Endothelial cell (in vitro differentiated cells): ENCODE data around the gene PRKCH. TPM values are rescaled to one million over a fixed set of nuclear protein-coding genes. Genes with fewer than 3 reads are reported as not detected.

Experiments used
- DNase-seq: peaks from one replicate; pipeline ENCODE4 v3.0.0; 2021; ENCODE audit warnings: low spot score
- H3K27ac Mint-ChIP-seq: one replicate; pipeline ENCODE4 v1.8.0; 2021; ENCODE audit warnings: mixed read lengths, inconsistent platforms; ENCODE audit not compliant: unreplicated experiment
- H3K27me3 Mint-ChIP-seq: one replicate; pipeline ENCODE4 v1.8.0; 2021; ENCODE audit warnings: mild to moderate bottlenecking, moderate library complexity, mixed read lengths, inconsistent platforms; ENCODE audit not compliant: unreplicated experiment
- H3K36me3 Mint-ChIP-seq: one replicate; pipeline ENCODE4 v1.8.0; 2021; ENCODE audit warnings: mild to moderate bottlenecking, low read depth, mixed read lengths, inconsistent platforms; ENCODE audit not compliant: unreplicated experiment
- H3K4me1 Mint-ChIP-seq: one replicate; pipeline ENCODE4 v1.8.0; 2021; ENCODE audit warnings: mild to moderate bottlenecking, mixed read lengths, inconsistent platforms; ENCODE audit not compliant: unreplicated experiment
- H3K4me3 Mint-ChIP-seq: one replicate; pipeline ENCODE4 v1.8.0; 2021; ENCODE audit warnings: mild to moderate bottlenecking, mixed read lengths, inconsistent platforms; ENCODE audit not compliant: unreplicated experiment
- H3K9me3 Mint-ChIP-seq: one replicate; pipeline ENCODE4 v1.8.0; 2021; ENCODE audit warnings: mixed read lengths, inconsistent platforms; ENCODE audit not compliant: unreplicated experiment
- total RNA-seq: library from RNA; stranded (reverse); fragmentation: NEBNext Ultra II Directional; extraction: Animal tissue kit (Norgen Biotek cat#: 25700); gene quantifications from one replicate; pipeline ENCODE4 v1.2.1, GENCODE V29; 2021; ENCODE audit not compliant: unreplicated experiment
- TF ChIP-seq, protein P1 (sequence below): fragments of 200-600 bp; sonication (generic); IDR thresholded peaks from one replicate; pipeline ENCODE4 v1.5.0; 2021; ENCODE audit warnings: antibody characterized with exemption; ENCODE audit not compliant: unreplicated experiment

PRKCH gene
- total RNA-seq, 1 donor from 2014 or later: 42.5 TPM

DNA sequence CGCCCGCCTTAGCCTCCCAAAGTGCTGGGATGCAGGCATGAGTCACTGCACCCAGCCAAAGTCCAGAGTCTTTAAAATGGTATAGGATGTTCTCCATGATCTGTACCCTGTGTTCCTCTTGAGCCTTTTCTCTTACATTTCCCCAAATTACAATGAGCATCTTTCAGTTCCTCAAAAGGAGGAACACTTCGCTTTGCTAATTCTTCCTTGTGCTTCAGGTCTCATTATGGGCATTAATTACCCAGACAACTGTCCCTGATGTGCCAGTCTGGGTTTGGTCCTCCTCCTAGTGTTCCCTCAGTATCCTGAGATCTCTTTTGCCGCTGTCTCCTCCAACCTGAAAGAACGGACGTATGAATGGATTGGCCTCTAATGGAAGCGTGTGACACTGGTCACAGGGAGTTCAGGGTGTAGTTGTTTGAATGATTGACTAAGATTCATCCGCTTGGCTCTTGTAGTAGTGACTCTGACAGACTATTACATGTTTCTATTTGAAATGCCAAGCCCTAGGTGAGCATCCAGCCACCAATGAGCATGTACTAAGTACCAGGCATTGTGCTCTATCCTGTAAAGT lies 8.2 kb downstream of the PRKCH start:
- Mint-ChIP-seq H3K9me3 (no peaks in the 10 kb centered on the region), H3K4me3 (peak overlapping the region; percentile 2), H3K36me3 (peaks cover 14% of the 10 kb centered on the region), H3K27me3 (peaks cover 3% of the 10 kb centered on the region), H3K27ac (no peak overlapping the region), H3K4me1 (peaks cover 31% of the 10 kb centered on the region)
- no peak for DNase-seq
- TF ChIP-seq, protein P1, sequence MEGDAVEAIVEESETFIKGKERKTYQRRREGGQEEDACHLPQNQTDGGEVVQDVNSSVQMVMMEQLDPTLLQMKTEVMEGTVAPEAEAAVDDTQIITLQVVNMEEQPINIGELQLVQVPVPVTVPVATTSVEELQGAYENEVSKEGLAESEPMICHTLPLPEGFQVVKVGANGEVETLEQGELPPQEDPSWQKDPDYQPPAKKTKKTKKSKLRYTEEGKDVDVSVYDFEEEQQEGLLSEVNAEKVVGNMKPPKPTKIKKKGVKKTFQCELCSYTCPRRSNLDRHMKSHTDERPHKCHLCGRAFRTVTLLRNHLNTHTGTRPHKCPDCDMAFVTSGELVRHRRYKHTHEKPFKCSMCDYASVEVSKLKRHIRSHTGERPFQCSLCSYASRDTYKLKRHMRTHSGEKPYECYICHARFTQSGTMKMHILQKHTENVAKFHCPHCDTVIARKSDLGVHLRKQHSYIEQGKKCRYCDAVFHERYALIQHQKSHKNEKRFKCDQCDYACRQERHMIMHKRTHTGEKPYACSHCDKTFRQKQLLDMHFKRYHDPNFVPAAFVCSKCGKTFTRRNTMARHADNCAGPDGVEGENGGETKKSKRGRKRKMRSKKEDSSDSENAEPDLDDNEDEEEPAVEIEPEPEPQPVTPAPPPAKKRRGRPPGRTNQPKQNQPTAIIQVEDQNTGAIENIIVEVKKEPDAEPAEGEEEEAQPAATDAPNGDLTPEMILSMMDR: no peak

DNA sequence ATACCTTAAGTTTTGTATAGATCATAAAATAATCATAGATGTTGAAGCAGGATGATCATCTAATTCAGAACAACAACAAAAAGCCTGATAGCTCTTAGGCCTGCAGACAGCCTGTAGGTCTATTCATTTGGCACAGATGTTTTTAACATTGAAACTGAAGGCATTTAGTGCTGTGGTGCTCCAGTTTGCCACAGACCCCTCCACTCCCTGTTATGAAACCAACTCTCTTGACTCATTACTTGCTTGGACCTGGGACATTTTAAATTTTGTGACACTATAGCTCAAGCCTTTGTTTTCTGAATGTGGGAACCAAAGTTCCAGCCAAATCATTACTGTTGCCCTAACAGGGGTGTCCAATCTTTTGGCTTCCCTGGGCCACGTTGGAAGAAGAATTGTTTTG lies 9.1 kb downstream of the PRKCH start:
- Mint-ChIP-seq H3K27ac (no peak overlapping the region), H3K27me3 (peaks cover 3% of the 10 kb centered on the region), H3K9me3 (no peaks in the 10 kb centered on the region), H3K4me3 (no peak overlapping the region), H3K4me1 (peaks cover 31% of the 10 kb centered on the region), H3K36me3 (peaks cover 9% of the 10 kb centered on the region)
- TF ChIP-seq, protein P1: no peak
- no peak for DNase-seq

DNA sequence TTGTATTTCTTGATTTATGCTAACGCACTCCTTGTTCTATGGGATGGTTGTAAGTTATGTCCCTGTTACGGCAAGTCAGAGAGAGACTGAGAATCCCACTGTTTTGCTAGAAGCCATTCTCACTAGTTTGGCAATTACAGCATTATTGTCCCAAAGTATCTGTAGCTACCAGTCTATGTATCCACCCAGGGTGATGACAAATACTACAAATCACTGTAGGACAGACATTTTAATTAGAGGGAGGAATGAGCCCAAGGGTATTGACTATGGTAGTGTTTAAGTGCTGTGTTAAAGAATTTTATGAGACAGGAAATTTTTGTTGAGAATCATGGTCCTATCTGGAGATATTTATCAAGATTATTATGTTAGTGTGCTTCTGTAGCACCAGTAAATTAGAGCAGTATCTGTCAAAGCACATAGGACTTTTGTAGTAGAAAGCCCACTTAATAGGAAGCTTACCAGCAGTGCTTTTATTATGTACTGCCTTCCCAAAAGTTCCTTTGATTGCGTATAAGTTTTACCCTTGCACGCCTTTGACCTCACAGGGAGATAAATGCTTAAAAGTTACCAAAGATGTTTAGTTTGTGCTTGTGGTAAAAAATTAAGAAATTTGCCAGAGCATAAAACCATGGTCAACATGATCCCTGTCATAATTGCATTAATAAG lies 10.7 kb downstream of the PRKCH start:
- no peak for DNase-seq
- Mint-ChIP-seq H3K27me3 (peaks cover 3% of the 10 kb centered on the region), H3K27ac (no peak overlapping the region), H3K4me3 (no peak overlapping the region), H3K4me1 (peaks cover 23% of the 10 kb centered on the region), H3K9me3 (no peaks in the 10 kb centered on the region), H3K36me3 (no peaks in the 10 kb centered on the region)
- TF ChIP-seq, protein P1: no peak

DNA sequence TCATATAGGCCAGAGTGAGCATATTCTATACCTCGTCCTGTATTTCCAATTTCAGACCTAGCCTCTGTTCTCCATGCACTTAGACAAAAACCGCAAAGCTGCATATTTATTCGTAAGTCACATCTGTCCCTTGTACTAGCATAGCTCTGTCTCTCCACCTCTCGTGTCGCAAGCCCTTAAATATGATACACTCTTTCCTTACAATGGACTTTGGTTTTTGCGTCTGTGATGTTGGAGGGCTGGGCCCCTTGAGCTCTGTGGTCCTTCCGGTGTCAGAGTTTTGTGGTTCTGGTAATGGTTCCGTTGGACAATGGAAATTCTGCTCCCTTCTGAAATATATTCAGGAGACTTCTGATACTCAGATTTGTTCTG lies 11.3 kb downstream of the PRKCH start:
- Mint-ChIP-seq H3K36me3 (no peaks in the 10 kb centered on the region), H3K4me1 (peaks cover 18% of the 10 kb centered on the region), H3K27ac (no peak overlapping the region), H3K4me3 (no peak overlapping the region), H3K27me3 (peaks cover 3% of the 10 kb centered on the region), H3K9me3 (no peaks in the 10 kb centered on the region)
- TF ChIP-seq, protein P1: no peak
- no peak for DNase-seq

DNA sequence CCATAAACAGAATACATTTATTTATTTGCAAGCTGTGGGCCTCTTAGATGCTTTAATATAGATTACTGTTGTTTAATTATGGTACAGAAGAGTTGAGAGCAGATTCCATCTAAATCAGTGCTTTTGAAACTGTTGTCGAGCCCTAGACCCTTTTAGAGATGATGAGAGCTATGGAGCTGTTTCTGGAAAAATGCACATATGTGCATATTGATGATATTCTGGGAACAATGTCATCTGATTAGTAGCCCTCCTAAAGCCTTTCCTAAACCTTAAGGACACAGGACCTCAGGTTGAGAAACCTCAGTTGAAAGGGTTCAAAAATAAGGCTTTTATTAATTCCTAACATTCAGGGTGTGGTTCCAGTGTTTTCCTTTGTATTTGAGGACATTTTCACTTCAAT lies 11.7 kb downstream of the PRKCH start:
- Mint-ChIP-seq H3K27me3 (peaks cover 3% of the 10 kb centered on the region), H3K27ac (no peak overlapping the region), H3K36me3 (no peaks in the 10 kb centered on the region), H3K4me1 (peaks cover 23% of the 10 kb centered on the region), H3K4me3 (no peak overlapping the region), H3K9me3 (no peaks in the 10 kb centered on the region)
- TF ChIP-seq, protein P1: no peak
- no peak for DNase-seq
